ENCODE data around the gene KDM4C. TPM values are rescaled to one million over a fixed set of nuclear protein-coding genes. Genes with fewer than 3 reads are reported as not detected.

The KDM4C gene
- total and polyA plus RNA-seq, 7 donors, result 16.4 to 33.5 (median 28.8) TPM

GRCh38 chr9:6897207-6897822 is 139.5 kb downstream of the KDM4C start:
- H3K27ac ChIP-seq, result no peak overlapping the region
- no peaks in the 10 kb centered on the region for H3K27me3 ChIP-seq
- H3K4me3 ChIP-seq, result no peak overlapping the region
- TF ChIP-seq EP300 (IDR thresholded peaks at IDR 0.05) (no peak), CTCF (IDR thresholded peaks at IDR 0.05) (no peak)
- 66 to 84% methylated on average over 1 of the region's 1 CpG for WGBS, 2 donors
- intact Hi-C loops (cut with DNase I), result no loop called here
- no peak for DNase-seq
- H3K4me1 ChIP-seq, result peaks cover 0 to 14% (median 2%) of the 10 kb centered on the region in 4 donors
- H3K36me3 ChIP-seq, result peaks cover 0 to 22% (median 6%) of the 10 kb centered on the region in 4 donors
- H3K9me3 ChIP-seq, result no peaks in the 10 kb centered on the region

GRCh38 chr9:6897898-6898302 is 140.1 kb downstream of the KDM4C start:
- intact Hi-C loops (cut with DNase I), result no loop called here
- H3K36me3 ChIP-seq, result peaks cover 0 to 21% (median 6%) of the 10 kb centered on the region in 4 donors
- no peaks in the 10 kb centered on the region for H3K9me3 ChIP-seq
- no peak for DNase-seq
- 20 to 55% methylated on average over 7 of the region's 7 CpGs for WGBS, 2 donors
- no peak overlapping the region for H3K4me3 ChIP-seq
- TF ChIP-seq CTCF (IDR thresholded peaks at IDR 0.05) (no peak), POLR2AphosphoS5 (IDR thresholded peaks at IDR 0.05) (no peak), POLR2A (IDR thresholded peaks at IDR 0.05) (no peak), EP300 (IDR thresholded peaks at IDR 0.05) (no peak)
- no peak overlapping the region for H3K27ac ChIP-seq
- H3K27me3 ChIP-seq, result no peaks in the 10 kb centered on the region
- peaks cover 0 to 14% (median 5%) of the 10 kb centered on the region in 4 donors for H3K4me1 ChIP-seq

GRCh38 chr9:6899274-6899673 is 141.5 kb downstream of the KDM4C start:
- Histone ChIP-seq H3K27me3 (no peaks in the 10 kb centered on the region), H3K27ac (no peak overlapping the region), H3K4me3 (no peak overlapping the region), H3K36me3 (peaks cover 0 to 7% (median 0%) of the 10 kb centered on the region in 4 donors), H3K4me1 (peaks cover 0 to 14% (median 5%) of the 10 kb centered on the region in 4 donors), H3K9me3 (no peaks in the 10 kb centered on the region)
- DNase-seq, result no peak
- intact Hi-C loops (cut with DNase I), result no loop called here
- 16 to 82% methylated on average over 1 of the region's 1 CpG for WGBS, 2 donors
- no peak for TF ChIP-seq CTCF (IDR thresholded peaks at IDR 0.05)
- TF ChIP-seq POLR2AphosphoS5 (IDR thresholded peaks at IDR 0.05), result no peak
- TF ChIP-seq POLR2A (IDR thresholded peaks at IDR 0.05), result no peak
- TF ChIP-seq EP300 (IDR thresholded peaks at IDR 0.05), result no peak

- 89 to 92% methylated on average over 7 of the region's 7 CpGs for WGBS, 2 donors
These were observed 142.7 kb downstream of the KDM4C start for GRCh38 chr9:6900440-6900883.

More at GRCh38 chr9:6900440-6900883, 142.7 kb downstream of the KDM4C start:
- no peak for DNase-seq
- H3K4me1 ChIP-seq, result peaks cover 0 to 14% (median 5%) of the 10 kb centered on the region in 4 donors
- H3K9me3 ChIP-seq, result no peaks in the 10 kb centered on the region
- intact Hi-C loops (cut with DNase I), result no loop called here
- no peaks in the 10 kb centered on the region for H3K36me3 ChIP-seq
- TF ChIP-seq POLR2A (IDR thresholded peaks at IDR 0.05) (no peak), CTCF (IDR thresholded peaks at IDR 0.05) (no peak), EP300 (IDR thresholded peaks at IDR 0.05) (no peak), POLR2AphosphoS5 (IDR thresholded peaks at IDR 0.05) (no peak)
- no peak overlapping the region for H3K27ac ChIP-seq
- no peaks in the 10 kb centered on the region for H3K27me3 ChIP-seq
- H3K4me3 ChIP-seq, result no peak overlapping the region

Measured in sigmoid colon (tissue), 7 donors.